Smooth muscle cell (in vitro differentiated cells): ENCODE data around the gene C12orf75. TPM values are rescaled to one million over a fixed set of nuclear protein-coding genes. Genes with fewer than 3 reads are reported as not detected.

Experiments used
- DNase-seq: peaks from one replicate; lab custom pipeline; 2025; ENCODE audit not compliant: unreplicated experiment; lab: John Stamatoyannopoulos, UW
- H2AFZ ChIP-seq: fragments of 200-600 bp; sonication (generic); 2 replicates; pipeline ENCODE4 v1.6.0; 2016; ENCODE audit warnings: antibody characterized with exemption, low read depth, mild to moderate bottlenecking
- H3F3A ChIP-seq: fragments of 200-600 bp; sonication (generic); 2 replicates; pipeline ENCODE4 v1.6.0; 2017; ENCODE audit warnings: antibody characterized with exemption, low read depth
- H3K27ac ChIP-seq: fragments of 200-600 bp; sonication (generic); 2 replicates; pipeline ENCODE4 v1.5.1; 2016; ENCODE audit warnings: low read depth, mild to moderate bottlenecking
- H3K27me3 ChIP-seq: fragments of 200-600 bp; sonication (generic); 2 replicates; pipeline ENCODE4 v1.6.1; 2016; ENCODE audit warnings: low read depth, mild to moderate bottlenecking
- H3K36me3 ChIP-seq: fragments of 200-600 bp; sonication (generic); 2 replicates; pipeline ENCODE4 v1.5.1; 2016; ENCODE audit warnings: low read depth
- H3K4me1 ChIP-seq: fragments of 200-600 bp; sonication (generic); 2 replicates; pipeline ENCODE4 v1.5.1; 2016; ENCODE audit warnings: low read depth
- H3K4me2 ChIP-seq: fragments of 200-600 bp; sonication (generic); 2 replicates; pipeline ENCODE4 v1.6.0; 2016; ENCODE audit warnings: mild to moderate bottlenecking
- H3K4me3 ChIP-seq: fragments of 200-600 bp; sonication (generic); 2 replicates; pipeline ENCODE4 v1.5.1; 2016; ENCODE audit warnings: mild to moderate bottlenecking
- H3K79me2 ChIP-seq: fragments of 200-600 bp; sonication (generic); 2 replicates; pipeline ENCODE4 v1.6.0; 2016; ENCODE audit warnings: low read depth, mild to moderate bottlenecking
- H3K9ac ChIP-seq: fragments of 200-600 bp; sonication (generic); 2 replicates; pipeline ENCODE4 v1.6.0; 2016; ENCODE audit warnings: low read depth
- H3K9me3 ChIP-seq: fragments of 200-600 bp; sonication (generic); replicated peaks from 2 replicates; pipeline ENCODE4 v1.5.1; 2016; ENCODE audit warnings: low read depth
- H4K20me1 ChIP-seq: fragments of 200-600 bp; sonication (generic); 2 replicates; pipeline ENCODE4 v1.6.0; 2016; ENCODE audit warnings: low read depth
- WGBS: methylation state at CpG from one replicate; pipeline ENCODE4 v1.1.7; 2016; ENCODE audit warnings: low lambda C conversion rate; 5-methylcytosine and 5-hydroxymethylcytosine counted together
- polyA plus RNA-seq: library from polyadenylated mRNA; unstranded; fragments of >200 nt; fragmentation: Nextera tagmentation; extraction: Ambion mirVana; gene quantifications from 2 replicates; pipeline ENCODE4 v1.2.1, GENCODE V29; 2016
- total RNA-seq: library from RNA; depleted of rRNA; stranded (reverse); fragments of >200 nt; gene quantifications from 2 replicates; pipeline ENCODE4 v1.2.3, GENCODE V29; 2014
- TF ChIP-seq, protein P1 (sequence below): fragments of 200-600 bp; sonication (generic); IDR thresholded peaks from 2 replicates; pipeline ENCODE4 v1.5.1; 2017; ENCODE audit warnings: borderline replicate concordance, mild to moderate bottlenecking, antibody characterized with exemption; ENCODE audit not compliant: insufficient read depth, poor library complexity, severe bottlenecking

The C12orf75 gene
- total and polyA plus RNA-seq, 2 experiments from 2014 or later = 201 to 309 TPM

DNA sequence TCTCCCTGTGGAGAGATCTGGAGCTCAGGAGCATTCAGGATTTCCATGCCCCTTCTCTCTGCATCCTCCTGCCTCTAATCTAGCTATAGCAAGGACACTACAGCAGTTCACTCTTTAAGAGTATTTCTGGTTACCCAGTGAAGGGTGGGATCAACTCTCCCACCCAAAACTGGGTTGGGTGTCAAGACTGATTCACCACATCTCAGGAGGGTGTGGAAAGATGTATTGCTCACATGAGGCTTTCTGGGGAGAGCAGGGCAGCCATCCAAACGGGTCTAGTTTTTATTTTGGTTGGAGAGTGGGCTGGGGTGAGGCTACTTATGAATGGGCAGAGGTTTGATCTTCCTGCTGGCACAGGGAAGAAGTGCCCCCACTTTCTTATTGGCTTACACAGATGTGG, 18.6 kb downstream of the C12orf75 start:
- WGBS = 88% methylated on average over 1 of the region's 1 CpG
- Histone ChIP-seq H3K4me3 (no peak overlapping the region), H3K4me1 (peaks cover 6% of the 10 kb centered on the region), H2AFZ (no peak overlapping the region), H3F3A (no peaks in the 10 kb centered on the region), H3K4me2 (no peak overlapping the region), H4K20me1 (peaks cover 38% of the 10 kb centered on the region), H3K9ac (no peak overlapping the region), H3K36me3 (no peaks in the 10 kb centered on the region), H3K79me2 (peaks cover 92% of the 10 kb centered on the region), H3K9me3 (no peaks in the 10 kb centered on the region), H3K27me3 (no peaks in the 10 kb centered on the region), H3K27ac (no peak overlapping the region)
- TF ChIP-seq, protein P1, sequence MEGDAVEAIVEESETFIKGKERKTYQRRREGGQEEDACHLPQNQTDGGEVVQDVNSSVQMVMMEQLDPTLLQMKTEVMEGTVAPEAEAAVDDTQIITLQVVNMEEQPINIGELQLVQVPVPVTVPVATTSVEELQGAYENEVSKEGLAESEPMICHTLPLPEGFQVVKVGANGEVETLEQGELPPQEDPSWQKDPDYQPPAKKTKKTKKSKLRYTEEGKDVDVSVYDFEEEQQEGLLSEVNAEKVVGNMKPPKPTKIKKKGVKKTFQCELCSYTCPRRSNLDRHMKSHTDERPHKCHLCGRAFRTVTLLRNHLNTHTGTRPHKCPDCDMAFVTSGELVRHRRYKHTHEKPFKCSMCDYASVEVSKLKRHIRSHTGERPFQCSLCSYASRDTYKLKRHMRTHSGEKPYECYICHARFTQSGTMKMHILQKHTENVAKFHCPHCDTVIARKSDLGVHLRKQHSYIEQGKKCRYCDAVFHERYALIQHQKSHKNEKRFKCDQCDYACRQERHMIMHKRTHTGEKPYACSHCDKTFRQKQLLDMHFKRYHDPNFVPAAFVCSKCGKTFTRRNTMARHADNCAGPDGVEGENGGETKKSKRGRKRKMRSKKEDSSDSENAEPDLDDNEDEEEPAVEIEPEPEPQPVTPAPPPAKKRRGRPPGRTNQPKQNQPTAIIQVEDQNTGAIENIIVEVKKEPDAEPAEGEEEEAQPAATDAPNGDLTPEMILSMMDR = no peak
- no peak for DNase-seq

DNA sequence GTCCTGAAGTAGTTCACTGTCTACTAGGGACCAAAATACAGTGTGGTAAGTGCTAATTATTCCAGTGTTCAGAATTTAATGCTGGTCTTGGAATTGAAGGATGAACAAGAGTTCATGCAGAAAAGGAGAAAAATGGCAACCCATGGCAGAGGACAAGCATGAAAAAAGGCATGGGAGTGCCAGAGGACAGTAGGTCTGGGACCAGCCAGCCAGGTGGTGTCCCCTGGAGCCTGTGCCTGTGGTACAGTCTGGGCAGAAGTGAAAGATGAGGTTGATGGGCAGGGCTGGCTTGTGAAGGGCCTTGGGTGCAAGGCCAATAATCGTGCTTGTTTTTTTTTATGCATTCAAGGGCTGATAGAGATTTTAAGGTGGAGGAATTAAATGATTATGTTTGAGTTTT, 21.0 kb downstream of the C12orf75 start:
- Histone ChIP-seq H3K36me3 (no peaks in the 10 kb centered on the region), H3K27ac (no peak overlapping the region), H3K9ac (no peak overlapping the region), H3K4me2 (no peak overlapping the region), H3F3A (no peaks in the 10 kb centered on the region), H3K4me1 (peaks cover 6% of the 10 kb centered on the region), H4K20me1 (peaks cover 33% of the 10 kb centered on the region), H3K79me2 (peaks cover 71% of the 10 kb centered on the region), H3K9me3 (no peaks in the 10 kb centered on the region), H2AFZ (no peak overlapping the region), H3K27me3 (no peaks in the 10 kb centered on the region), H3K4me3 (no peak overlapping the region)
- TF ChIP-seq, protein P1 = no peak
- DNase-seq = no peak
- 95% methylated on average over 1 of the region's 1 CpG for WGBS

DNA sequence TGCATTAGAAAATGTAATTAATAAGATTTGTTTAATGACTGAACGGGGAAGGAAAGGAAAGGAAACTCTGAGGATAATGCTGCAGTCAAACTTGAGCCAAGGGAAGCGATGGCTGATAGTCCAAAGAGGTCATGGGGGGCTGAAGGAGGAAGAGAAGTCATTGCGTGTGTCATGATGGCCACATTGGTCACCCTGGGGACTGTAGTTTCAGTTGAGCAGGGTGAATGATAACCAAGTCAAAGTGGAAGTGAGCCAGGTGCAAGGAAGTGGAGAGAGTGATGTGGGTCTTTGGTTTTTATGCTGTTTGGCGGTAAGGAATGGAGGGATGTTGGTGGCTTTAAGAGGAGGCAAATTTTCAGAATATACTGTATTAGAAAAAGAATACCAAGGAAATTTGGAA, 21.6 kb downstream of the C12orf75 start:
- no peak overlapping the region for H3K4me3 ChIP-seq
- no peaks in the 10 kb centered on the region for H3K36me3 ChIP-seq
- peaks cover 27% of the 10 kb centered on the region for H4K20me1 ChIP-seq
- H3K4me1 ChIP-seq = peaks cover 4% of the 10 kb centered on the region
- no peak for DNase-seq
- H3K4me2 ChIP-seq = no peak overlapping the region
- H2AFZ ChIP-seq = no peak overlapping the region
- no peaks in the 10 kb centered on the region for H3K9me3 ChIP-seq
- TF ChIP-seq, protein P1 = no peak
- H3F3A ChIP-seq = no peaks in the 10 kb centered on the region
- 100% methylated on average over 4 of the region's 4 CpGs for WGBS
- H3K9ac ChIP-seq = no peak overlapping the region
- no peak overlapping the region for H3K27ac ChIP-seq
- H3K27me3 ChIP-seq = no peaks in the 10 kb centered on the region
- peaks cover 66% of the 10 kb centered on the region for H3K79me2 ChIP-seq

DNA sequence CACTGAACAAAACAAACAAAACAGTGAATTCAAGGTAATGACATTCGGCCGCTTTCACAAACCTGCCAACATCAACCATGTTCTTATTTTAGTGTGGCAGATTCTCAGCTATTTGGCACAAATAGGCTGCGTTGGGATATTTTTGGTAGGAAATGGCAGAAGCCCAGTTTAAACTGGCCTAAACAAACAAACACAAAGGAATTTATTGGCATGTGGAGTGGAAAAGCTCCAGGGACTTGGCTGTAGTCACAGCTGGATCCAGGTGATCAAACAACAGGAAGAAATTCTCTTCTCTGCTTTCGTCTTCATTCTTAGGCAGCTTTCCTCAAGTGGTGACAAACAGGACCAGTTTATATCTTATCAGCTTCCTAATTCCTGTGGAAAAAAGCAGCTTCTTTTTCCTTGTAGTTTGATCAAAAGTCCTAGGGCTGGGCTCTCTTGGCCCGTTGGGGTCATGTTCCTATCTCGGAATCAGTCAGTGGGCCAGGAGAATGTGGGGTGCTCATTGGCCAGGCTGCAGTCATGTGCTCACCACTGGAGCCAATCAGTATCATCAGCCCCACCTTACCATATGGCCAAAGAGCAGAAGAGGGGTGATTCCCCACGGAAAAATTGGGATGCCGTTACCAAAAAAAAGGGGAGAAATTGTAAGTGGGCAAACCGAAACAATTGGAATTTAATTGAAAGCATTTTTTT, 22.6 kb downstream of the C12orf75 start:
- H3K27ac ChIP-seq = peak overlapping the region; percentile 23
- no peak overlapping the region for H3K4me2 ChIP-seq
- H3F3A ChIP-seq = no peaks in the 10 kb centered on the region
- TF ChIP-seq, protein P1 = no peak
- no peaks in the 10 kb centered on the region for H3K36me3 ChIP-seq
- H4K20me1 ChIP-seq = peaks cover 21% of the 10 kb centered on the region
- H3K27me3 ChIP-seq = no peaks in the 10 kb centered on the region
- H3K4me3 ChIP-seq = no peak overlapping the region
- no peaks in the 10 kb centered on the region for H3K4me1 ChIP-seq
- no peak overlapping the region for H3K9ac ChIP-seq
- H3K9me3 ChIP-seq = no peaks in the 10 kb centered on the region
- DNase-seq = no peak
- WGBS = 88% methylated on average over 9 of the region's 9 CpGs
- H3K79me2 ChIP-seq = peaks cover 61% of the 10 kb centered on the region
- no peak overlapping the region for H2AFZ ChIP-seq
